ENCODE data around the gene EFNA4. TPM values are rescaled to one million over a fixed set of nuclear protein-coding genes. Genes with fewer than 3 reads are reported as not detected.
A peak's percentile ranks its signal among the peaks of the same experiment; 100 is the strongest.

The EFNA4 gene
- total RNA-seq, 1 experiment from 2014 or later, result 22.7 TPM

- no peaks in the 10 kb centered on the region for H3K36me3 Mint-ChIP-seq
- no peaks in the 10 kb centered on the region for H3K9me3 Mint-ChIP-seq
- no peak for DNase-seq (ENCODE audit: low spot score)
- TF ChIP-seq E2F5 (CRISPR knock-in tag; IDR thresholded peaks at IDR 0.05), result no peak
- TF ChIP-seq NR3C1 (CRISPR knock-in tag; conservative IDR thresholded peaks at IDR 0.05; ENCODE audit: low read depth), result no peak
- no peak for TF ChIP-seq JUN (CRISPR knock-in tag; IDR thresholded peaks at IDR 0.05)
- no peak for TF ChIP-seq FOXP4 (CRISPR knock-in tag; IDR thresholded peaks at IDR 0.05)
- no peak for TF ChIP-seq CTCF (IDR thresholded peaks at IDR 0.05)
- no peak for TF ChIP-seq ZNF423 (CRISPR knock-in tag; IDR thresholded peaks at IDR 0.05)
- no peak for TF ChIP-seq RELA (CRISPR knock-in tag; IDR thresholded peaks at IDR 0.05; ENCODE audit: borderline replicate concordance)
- TF ChIP-seq OVOL2 (CRISPR knock-in tag; IDR thresholded peaks at IDR 0.05; ENCODE audit: borderline replicate concordance), result no peak
- TF ChIP-seq RORB (CRISPR knock-in tag; IDR thresholded peaks at IDR 0.05), result no peak
- TF ChIP-seq PREB (CRISPR knock-in tag; IDR thresholded peaks at IDR 0.05; ENCODE audit: borderline replicate concordance), result no peak
- TF ChIP-seq TEAD1 (CRISPR knock-in tag; IDR thresholded peaks at IDR 0.05), result no peak
- TF ChIP-seq SOX15 (CRISPR knock-in tag; IDR thresholded peaks at IDR 0.05), result no peak
- TF ChIP-seq ZNF317 (CRISPR knock-in tag; IDR thresholded peaks at IDR 0.05; ENCODE audit: borderline replicate concordance, low read depth), result no peak
- no peak for TF ChIP-seq CREB1 (CRISPR knock-in tag; IDR thresholded peaks at IDR 0.05)
- H3K4me1 Mint-ChIP-seq, result peaks cover 13% of the 10 kb centered on the region
- H3K27me3 Mint-ChIP-seq (ENCODE audit: low read depth), result no peaks in the 10 kb centered on the region
- ChIA-PET CTCF (interaction anchor here (1.0 to 8.3 kb wide), 35 partner anchors 10 to 501 kb away, joined by 3 to 176 read pairs (median 10); partner anchors contain the start of genes ADAM15, CKS1B, DCST1 and DCST2), POLR2A (interaction anchor here (0.5 to 1.8 kb wide), 4 partner anchors 43 to 124 kb away, joined by 3 to 6 read pairs (median 5); partner anchors contain the start of gene PMVK)
- H3K4me3 Mint-ChIP-seq, result no peak overlapping the region
- no peak overlapping the region for H3K27ac Mint-ChIP-seq
- ATAC-seq, result no peak
These were observed 2.8 kb upstream of the EFNA4 start for GRCh38 chr1:155060736-155061135.

- Mint-ChIP-seq H3K4me3 (peak overlapping the region; percentile 91), H3K9me3 (no peaks in the 10 kb centered on the region), H3K36me3 (peaks cover 6% of the 10 kb centered on the region), H3K4me1 (peaks cover 17% of the 10 kb centered on the region), H3K27me3 (ENCODE audit: low read depth) (no peaks in the 10 kb centered on the region), H3K27ac (no peak overlapping the region)
- DNase-seq (ENCODE audit: low spot score) (peak; percentile 99), ATAC-seq (peak; percentile 54)
- CTCF ChIA-PET, result interaction anchor here (0.6 to 8.3 kb wide), 57 partner anchors 10 to 515 kb away, joined by 3 to 176 read pairs (median 7); partner anchors contain the start of genes ADAM15, CHRNB2, CKS1B and DCST1
- POLR2A ChIA-PET, result interaction anchor here (0.5 to 3.5 kb wide), 7 partner anchors 17 to 125 kb away, joined by 3 to 10 read pairs (median 6); partner anchors contain the start of genes EFNA3 and PMVK
- TF ChIP-seq CBFB (CRISPR knock-in tag; IDR thresholded peaks at IDR 0.05; ENCODE audit: low read depth), result no peak
- peak; percentile 97 for TF ChIP-seq CTCF (IDR thresholded peaks at IDR 0.05)
These were observed 2.0 kb upstream of the EFNA4 start for GRCh38 chr1:155061381-155062150.

Measured in WTC11 (cell line).